ENCODE measurements around the gene ABHD18.
"Not testable (repeated sequence)": the region's sequence is repeated elsewhere in the genome, so short reads cannot be mapped to it uniquely, and the experiment has no call there.

Gene ABHD18

GRCh38 chr4:127965062-127965802 lies at the start of gene ABHD18, which contains the start of gene MFSD8:
Gene ABHD18, plus strand, starts transcription at chr4:127965406. Its CDS starts 17,550 bp downstream, at chr4:127982956.
Gene MFSD8, minus strand, starts transcription at chr4:127965173. Its CDS starts 40 bp downstream, at chr4:127965133.
- DNase-seq = peak; percentile 99

GRCh38 chr4:127916512-127916911 lies 48.7 kb upstream of the ABHD18 start:
- DNase-seq = no peak

- no peak for DNase-seq
Measured at GRCh38 chr4:127917151-127917550, 48.1 kb upstream of the ABHD18 start.

GRCh38 chr4:127920521-127920920 lies 44.7 kb upstream of the ABHD18 start:
- DNase-seq = no peak

GRCh38 chr4:127922226-127922625 lies 43.0 kb upstream of the ABHD18 start:
- DNase-seq = no peak

- DNase-seq = not testable (repeated sequence)
Measured at GRCh38 chr4:127925720-127926119, 39.5 kb upstream of the ABHD18 start.

- no peak for DNase-seq
Measured at GRCh38 chr4:127930175-127930574, 35.0 kb upstream of the ABHD18 start.

- DNase-seq = not testable (repeated sequence)
Measured at GRCh38 chr4:127931836-127932235, 33.4 kb upstream of the ABHD18 start.

GRCh38 chr4:127936974-127937373 lies 28.2 kb upstream of the ABHD18 start:
- DNase-seq = no peak

GRCh38 chr4:127957105-127957504 lies 8.1 kb upstream of the ABHD18 start:
- DNase-seq = no peak

GRCh38 chr4:127959794-127960193 lies 5.4 kb upstream of the ABHD18 start:
- no peak for DNase-seq

GRCh38 chr4:127963633-127964398 lies 1.4 kb upstream of the ABHD18 start:
- DNase-seq = peak; percentile 16

GRCh38 chr4:127964426-127965061 lies 662 bp upstream of the ABHD18 start:
- not testable (repeated sequence) for DNase-seq

- peak; percentile 68 for DNase-seq
Measured at GRCh38 chr4:127965803-127966175, 583 bp downstream of the ABHD18 start.

GRCh38 chr4:127967141-127967775 lies 2.1 kb downstream of the ABHD18 start:
- no peak for DNase-seq

- DNase-seq = no peak
Measured at GRCh38 chr4:127968586-127968985, 3.4 kb downstream of the ABHD18 start.

GRCh38 chr4:127970925-127971324 lies 5.7 kb downstream of the ABHD18 start:
- DNase-seq = not testable (repeated sequence)

- no peak for DNase-seq
Measured at GRCh38 chr4:127975121-127975770, 10.0 kb downstream of the ABHD18 start.

GRCh38 chr4:127978930-127979329 lies 13.7 kb downstream of the ABHD18 start:
- DNase-seq = no peak

GRCh38 chr4:127982445-127982844 lies 17.2 kb downstream of the ABHD18 start:
- DNase-seq = no peak

GRCh38 chr4:127985989-127986388 lies 20.8 kb downstream of the ABHD18 start:
- DNase-seq = no peak

- DNase-seq = no peak
Measured at GRCh38 chr4:127988638-127989037, 23.4 kb downstream of the ABHD18 start.

- no peak for DNase-seq
Measured at GRCh38 chr4:127993151-127993550, 27.9 kb downstream of the ABHD18 start.
